Measurements from ENCODE around the gene SSBP4. TPM values are rescaled to one million over a fixed set of nuclear protein-coding genes. Genes with fewer than 3 reads are reported as not detected.

The SSBP4 gene
- total RNA-seq, 1 donor from 2014 or later: 36.2 TPM

DNA sequence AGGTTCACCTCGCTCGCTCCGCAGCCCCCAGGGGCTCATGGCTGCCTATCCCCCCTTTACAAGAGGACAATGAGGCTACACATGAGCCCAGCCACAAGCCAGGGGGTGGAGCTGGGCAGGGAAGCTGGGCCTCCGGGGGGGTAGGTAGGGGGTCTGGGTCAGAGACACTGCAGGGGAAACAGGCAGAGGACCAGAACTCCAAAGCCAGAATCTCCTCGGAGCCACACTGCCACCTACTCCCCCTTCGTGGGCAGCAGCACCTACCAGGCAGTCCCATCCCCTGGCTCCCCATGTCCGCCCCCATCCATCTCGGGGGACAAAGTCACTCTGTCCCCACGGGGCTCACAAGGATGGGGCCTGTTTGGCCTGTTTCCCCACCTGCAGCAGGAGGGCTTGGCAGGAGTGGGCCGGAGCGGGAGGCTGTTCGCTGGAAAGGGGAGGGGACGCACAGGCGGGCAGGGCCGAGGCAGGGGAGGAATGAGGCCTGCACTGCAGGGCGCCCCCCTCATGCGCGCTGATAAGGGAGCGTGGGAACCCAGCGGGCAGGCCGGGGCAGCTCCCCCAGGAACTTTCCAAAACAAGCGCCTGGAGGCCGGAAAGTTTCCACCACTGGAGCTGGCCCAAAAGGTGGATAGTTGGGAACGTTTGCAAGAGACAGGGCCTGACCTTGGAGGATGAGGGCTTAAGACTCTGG lies 19.3 kb downstream of the SSBP4 start:
- peak; percentile 20 for ATAC-seq
- intact Hi-C loops (cut with DNase I): no loop called here

GRCh38 chr19:18439025-18439909 lies 20.1 kb downstream of the SSBP4 start:
- DNase-seq (ENCODE audit: missing footprints): no peak
- intact Hi-C loops (cut with DNase I): no loop called here
- ATAC-seq: peak; percentile 0

More for the DNA sequence above, 19.3 kb downstream of the SSBP4 start:
- peak; percentile 73 for DNase-seq (ENCODE audit: missing footprints)

DNA sequence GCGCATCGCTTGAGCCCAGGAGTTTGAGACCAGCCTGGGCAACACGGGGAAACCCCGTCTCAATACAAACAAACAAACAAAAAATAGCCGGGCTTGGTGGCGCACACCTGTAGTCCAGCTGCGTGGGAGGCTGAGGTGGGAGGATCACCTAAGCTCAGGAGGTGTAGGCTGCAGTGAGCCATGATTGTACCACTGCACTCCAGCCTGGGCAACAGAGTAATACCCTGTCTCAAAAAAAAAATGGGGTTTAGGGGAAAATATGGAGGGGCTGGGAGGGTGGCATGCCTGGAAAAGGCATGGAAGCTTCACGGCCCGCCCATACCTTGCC lies 20.7 kb downstream of the SSBP4 start:
- intact Hi-C loops (cut with DNase I): no loop called here
- no peak for ATAC-seq
- DNase-seq (ENCODE audit: missing footprints): no peak

GRCh38 chr19:18440415-18440877 lies 21.2 kb downstream of the SSBP4 start:
- no peak for ATAC-seq
- intact Hi-C loops (cut with DNase I): no loop called here
- peak; percentile 70 for DNase-seq (ENCODE audit: missing footprints)

- DNase-seq (ENCODE audit: missing footprints): no peak
- intact Hi-C loops (cut with DNase I): no loop called here
- no peak for ATAC-seq
These were observed 22.0 kb downstream of the SSBP4 start for GRCh38 chr19:18440936-18441803.

DNA sequence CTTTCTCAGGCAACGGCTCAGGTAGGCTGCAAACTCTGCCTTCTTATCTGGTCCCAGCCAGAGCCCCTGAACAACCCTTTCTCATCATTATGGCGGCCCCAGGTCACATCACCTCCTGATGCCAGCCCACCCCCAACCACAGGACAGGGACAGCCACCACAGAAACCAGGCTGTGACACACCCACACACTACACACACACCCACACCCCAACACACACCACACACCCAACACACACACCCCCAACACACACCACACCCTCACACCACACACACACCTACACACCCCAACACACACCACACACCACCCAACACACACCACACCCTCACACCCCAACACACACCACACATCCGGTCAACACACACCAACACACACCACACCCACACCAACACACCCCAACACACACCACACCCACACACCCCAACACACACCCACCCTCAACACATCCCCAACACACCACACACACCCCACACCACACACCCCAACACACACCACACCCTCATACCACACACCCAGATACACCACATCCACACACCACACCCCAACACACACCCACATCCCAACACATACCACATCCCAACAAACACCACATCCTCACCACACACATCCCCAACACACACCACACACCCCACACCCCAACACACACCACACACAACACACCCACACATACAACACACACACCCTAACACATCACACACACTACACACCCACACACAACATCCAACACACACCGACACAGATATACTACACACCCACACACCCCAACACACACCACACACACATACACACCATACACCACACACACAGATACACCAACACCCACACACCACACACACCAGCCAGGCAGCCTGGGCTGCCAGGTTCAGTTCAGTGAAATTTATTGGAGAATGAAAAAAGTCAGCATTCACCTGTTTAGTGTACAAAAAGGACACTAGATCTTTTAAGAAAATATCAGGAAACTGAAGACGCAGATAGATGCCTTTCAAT lies 22.9 kb downstream of the SSBP4 start:
- intact Hi-C loops (cut with DNase I): no loop called here
- DNase-seq (ENCODE audit: missing footprints) (no peak), ATAC-seq (no peak)

- no peak for DNase-seq (ENCODE audit: missing footprints)
- no peak for ATAC-seq
- intact Hi-C loops (cut with DNase I): no loop called here
These were observed 23.7 kb downstream of the SSBP4 start for GRCh38 chr19:18442941-18443340.

DNA sequence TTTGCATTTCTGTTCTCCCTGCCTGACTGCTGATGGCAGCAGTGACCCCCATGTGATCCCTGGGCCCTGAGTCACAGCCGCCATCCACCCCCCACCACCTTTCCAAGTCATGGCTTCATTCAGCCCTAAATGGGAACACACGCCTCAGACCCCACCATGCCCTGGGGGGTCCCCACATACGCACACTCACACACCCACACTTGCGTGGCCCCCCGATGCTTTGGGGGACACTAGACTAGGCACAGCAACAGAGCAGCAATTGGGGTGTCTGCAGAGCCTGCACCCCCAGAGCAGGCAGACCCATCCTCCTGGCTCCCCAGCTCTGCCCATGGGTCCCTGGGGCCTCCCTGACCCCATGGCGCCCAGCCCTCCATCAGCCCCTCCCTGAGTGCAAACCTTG lies 24.2 kb downstream of the SSBP4 start:
- intact Hi-C loops (cut with DNase I): no loop called here
- peak; percentile 42 for DNase-seq (ENCODE audit: missing footprints)
- ATAC-seq: no peak

DNA sequence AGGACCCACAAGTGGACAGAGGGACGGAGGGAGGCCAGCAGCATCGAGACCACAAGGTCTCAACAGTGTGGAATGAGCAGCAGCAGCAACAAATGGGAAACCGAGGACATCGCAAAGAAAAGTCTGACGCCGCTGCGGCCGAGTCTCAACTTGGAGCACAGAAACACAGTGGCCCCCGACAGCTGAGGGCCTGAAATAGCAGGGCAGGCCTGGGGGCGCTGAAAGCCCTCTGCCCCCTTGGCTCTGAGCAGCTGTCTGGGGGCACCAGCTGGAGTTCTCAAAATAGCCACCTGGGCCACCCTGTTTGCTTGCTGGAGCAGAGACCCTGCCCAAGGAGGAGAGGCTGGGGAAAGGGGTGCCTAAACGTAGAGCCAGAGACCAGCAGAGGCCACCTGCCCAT lies 24.6 kb downstream of the SSBP4 start:
- ATAC-seq (no peak), DNase-seq (ENCODE audit: missing footprints) (peak; percentile 53)
- intact Hi-C loops (cut with DNase I): no loop called here

DNA sequence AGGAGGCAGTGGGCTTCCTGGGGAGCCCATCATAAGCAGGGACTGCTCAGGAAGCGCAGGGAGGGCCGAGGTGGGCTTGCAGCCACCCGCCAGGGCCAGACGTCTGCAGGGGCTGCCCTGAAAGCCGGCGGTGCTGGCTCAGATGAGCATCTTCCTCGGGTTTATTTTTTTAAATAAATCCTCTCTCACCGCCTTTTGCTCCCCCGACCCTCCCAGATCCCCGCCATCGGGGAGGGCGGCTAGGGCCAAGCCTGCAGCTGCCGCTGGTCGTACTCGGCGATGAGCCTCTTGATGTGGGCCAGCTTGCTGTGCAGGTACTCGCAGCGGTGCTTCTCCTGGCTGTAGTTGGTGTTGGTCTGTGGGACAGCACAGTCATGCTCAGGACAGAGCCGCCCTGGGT lies 25.3 kb downstream of the SSBP4 start:
- DNase-seq (ENCODE audit: missing footprints) (no peak), ATAC-seq (no peak)
- intact Hi-C loops (cut with DNase I): no loop called here

DNA sequence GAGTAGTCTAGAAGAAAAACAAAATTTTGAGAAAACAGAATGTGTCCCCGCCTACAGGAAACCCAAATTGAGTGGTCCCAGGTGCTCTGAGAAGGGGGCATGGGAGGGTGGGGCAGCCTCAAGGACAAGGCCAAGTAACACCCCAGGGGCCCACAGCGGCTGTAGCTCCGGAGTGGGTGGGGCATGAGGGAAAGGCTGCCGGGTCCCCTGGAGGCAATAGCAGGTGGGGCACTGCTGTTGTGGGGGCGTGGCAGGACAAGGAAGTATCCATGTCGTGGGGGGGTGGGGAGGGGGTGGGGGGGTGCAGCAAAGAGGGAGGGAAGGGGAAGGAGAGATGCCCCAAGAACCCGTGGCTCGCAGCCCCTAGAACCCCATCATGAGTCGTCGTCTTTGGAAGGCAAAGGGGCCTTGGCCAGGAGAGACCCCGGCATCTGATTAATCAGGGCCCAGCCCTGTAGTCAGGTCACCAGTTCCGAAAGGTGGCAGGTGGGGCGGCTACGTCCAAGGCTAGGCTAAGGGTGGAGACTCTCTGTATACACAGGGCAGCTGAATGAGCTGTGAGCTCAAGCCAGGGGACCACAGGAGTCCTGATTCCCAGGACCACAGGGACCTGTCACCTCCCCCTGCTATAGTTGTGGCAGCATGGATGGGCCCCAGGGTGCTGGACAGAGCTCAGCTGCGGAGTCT lies 26.2 kb downstream of the SSBP4 start:
- ATAC-seq: no peak
- intact Hi-C loops (cut with DNase I): no loop called here
- no peak for DNase-seq (ENCODE audit: missing footprints)

GRCh38 chr19:18446145-18446810 lies 27.1 kb downstream of the SSBP4 start:
- ATAC-seq (no peak), DNase-seq (ENCODE audit: missing footprints) (peak; percentile 62)
- intact Hi-C loops (cut with DNase I): no loop called here

- DNase-seq (ENCODE audit: missing footprints): no peak
- ATAC-seq: no peak
- intact Hi-C loops (cut with DNase I): no loop called here
These were observed 27.7 kb downstream of the SSBP4 start for GRCh38 chr19:18446811-18447359.

GRCh38 chr19:18449552-18449951 lies 30.4 kb downstream of the SSBP4 start:
- intact Hi-C loops (cut with DNase I): no loop called here
- ATAC-seq: no peak
- DNase-seq (ENCODE audit: missing footprints): no peak

- intact Hi-C loops (cut with DNase I): loop anchor here (5.0 to 10.0 kb wide), 3 partner anchors 225 to 465 kb away; partner anchors contain the start of genes COPE and DDX49
- DNase-seq (ENCODE audit: missing footprints): no peak
- ATAC-seq: no peak
These were observed 31.1 kb downstream of the SSBP4 start for GRCh38 chr19:18450021-18450930.
